Mesothelial cell of epicardium (in vitro differentiated cells): Measurements from ENCODE around the gene TMEM89. TPM values are rescaled to one million over a fixed set of nuclear protein-coding genes. Genes with fewer than 3 reads are reported as not detected.

Experiments used
- DNase-seq, 2 experiments: peaks; one replicate each; pipeline ENCODE4 v3.0.0; 2021; ENCODE audit warnings: low spot score in 2 of 2; ENCODE audit not compliant: unreplicated experiment in 2 of 2
- H3K27ac Mint-ChIP-seq: 2 replicates; pipeline ENCODE4 v1.8.0; 2021; ENCODE audit warnings: mixed read lengths
- H3K27me3 Mint-ChIP-seq: 2 replicates; pipeline ENCODE4 v1.8.0; 2021; ENCODE audit warnings: low read depth, mixed read lengths
- H3K36me3 Mint-ChIP-seq: 2 replicates; pipeline ENCODE4 v1.8.0; 2021; ENCODE audit warnings: mixed read lengths
- H3K4me1 Mint-ChIP-seq: 2 replicates; pipeline ENCODE4 v1.8.0; 2021; ENCODE audit warnings: mixed read lengths
- H3K4me3 Mint-ChIP-seq: 2 replicates; pipeline ENCODE4 v1.8.0; 2021; ENCODE audit warnings: mild to moderate bottlenecking, moderate library complexity, mixed read lengths
- H3K9me3 Mint-ChIP-seq: 2 replicates; pipeline ENCODE4 v1.8.0; 2021; ENCODE audit warnings: mixed read lengths
- CTCF ChIP-seq: fragments of 200-600 bp; sonication (generic); IDR thresholded peaks from one replicate; pipeline ENCODE4 v1.5.0; 2021; ENCODE audit warnings: antibody characterized with exemption; ENCODE audit not compliant: unreplicated experiment
- total RNA-seq: library from RNA; stranded (reverse); gene quantifications from 3 replicates; pipeline ENCODE4 v1.2.1, GENCODE V29; 2021

TMEM89 gene
- total RNA-seq, 1 donor from 2014 or later = not detected

- H3K4me1 Mint-ChIP-seq = no peaks in the 10 kb centered on the region
- H3K9me3 Mint-ChIP-seq = no peaks in the 10 kb centered on the region
- H3K27me3 Mint-ChIP-seq = no peaks in the 10 kb centered on the region
- TF ChIP-seq CTCF = no peak
- DNase-seq = no peak
- H3K4me3 Mint-ChIP-seq = no peak overlapping the region
- H3K36me3 Mint-ChIP-seq = no peaks in the 10 kb centered on the region
- H3K27ac Mint-ChIP-seq = no peak overlapping the region
Observed at GRCh38 chr3:48648188-48648850, 26.8 kb upstream of the TMEM89 start.

- no peaks in the 10 kb centered on the region for H3K9me3 Mint-ChIP-seq
- H3K4me1 Mint-ChIP-seq = no peaks in the 10 kb centered on the region
- H3K36me3 Mint-ChIP-seq = no peaks in the 10 kb centered on the region
- no peak for TF ChIP-seq CTCF
- H3K27ac Mint-ChIP-seq = no peak overlapping the region
- no peaks in the 10 kb centered on the region for H3K27me3 Mint-ChIP-seq
- no peak overlapping the region for H3K4me3 Mint-ChIP-seq
- no peak for DNase-seq
Observed at GRCh38 chr3:48647714-48648113, 26.1 kb upstream of the TMEM89 start.

GRCh38 chr3:48644898-48645760, 23.6 kb upstream of the TMEM89 start:
- H3K4me1 Mint-ChIP-seq = no peaks in the 10 kb centered on the region
- H3K4me3 Mint-ChIP-seq = no peak overlapping the region
- no peaks in the 10 kb centered on the region for H3K36me3 Mint-ChIP-seq
- H3K9me3 Mint-ChIP-seq = no peaks in the 10 kb centered on the region
- no peak for TF ChIP-seq CTCF
- H3K27ac Mint-ChIP-seq = no peak overlapping the region
- no peaks in the 10 kb centered on the region for H3K27me3 Mint-ChIP-seq
- no peak for DNase-seq

GRCh38 chr3:48642605-48643004, 21.0 kb upstream of the TMEM89 start:
- no peak overlapping the region for H3K27ac Mint-ChIP-seq

GRCh38 chr3:48641396-48641795, 19.8 kb upstream of the TMEM89 start:
- Mint-ChIP-seq H3K36me3 (no peaks in the 10 kb centered on the region), H3K27me3 (no peaks in the 10 kb centered on the region), H3K4me1 (peaks cover 6% of the 10 kb centered on the region), H3K4me3 (no peak overlapping the region), H3K9me3 (no peaks in the 10 kb centered on the region), H3K27ac (no peak overlapping the region)
- TF ChIP-seq CTCF = no peak
- no peak for DNase-seq

More at GRCh38 chr3:48642605-48643004, 21.0 kb upstream of the TMEM89 start:
- TF ChIP-seq CTCF = no peak
- DNase-seq = no peak
- Mint-ChIP-seq H3K4me1 (no peaks in the 10 kb centered on the region), H3K27me3 (no peaks in the 10 kb centered on the region), H3K4me3 (no peak overlapping the region), H3K9me3 (no peaks in the 10 kb centered on the region), H3K36me3 (no peaks in the 10 kb centered on the region)
